Stimulated activated naive CD8-positive, alpha-beta T cell treated with anti-CD3 and anti-CD28 coated beads, Interleukin-15, Interleukin-2, amounts not matched to agents 100 ng/mL and 50 ng/mL, for 24 hours (primary cell): ENCODE measurements around the gene PAGE4.

Experiments used
- H3K27ac Mint-ChIP-seq: one replicate; pipeline ENCODE4 v1.8.0; 2021; ENCODE audit warnings: mild to moderate bottlenecking, mixed read lengths
- H3K27me3 Mint-ChIP-seq: one replicate; pipeline ENCODE4 v1.8.0; 2021; ENCODE audit warnings: mixed read lengths
- H3K36me3 Mint-ChIP-seq: one replicate; pipeline ENCODE4 v1.8.0; 2021; ENCODE audit warnings: low read depth, mixed read lengths
- H3K4me1 Mint-ChIP-seq: one replicate; pipeline ENCODE4 v1.8.0; 2021; ENCODE audit warnings: low read depth, mixed read lengths
- H3K4me3 Mint-ChIP-seq: one replicate; pipeline ENCODE4 v1.8.0; 2021; ENCODE audit warnings: mild to moderate bottlenecking, mixed read lengths
- H3K9me3 Mint-ChIP-seq: one replicate; pipeline ENCODE4 v1.8.0; 2021; ENCODE audit warnings: mixed read lengths

The PAGE4 gene

DNA sequence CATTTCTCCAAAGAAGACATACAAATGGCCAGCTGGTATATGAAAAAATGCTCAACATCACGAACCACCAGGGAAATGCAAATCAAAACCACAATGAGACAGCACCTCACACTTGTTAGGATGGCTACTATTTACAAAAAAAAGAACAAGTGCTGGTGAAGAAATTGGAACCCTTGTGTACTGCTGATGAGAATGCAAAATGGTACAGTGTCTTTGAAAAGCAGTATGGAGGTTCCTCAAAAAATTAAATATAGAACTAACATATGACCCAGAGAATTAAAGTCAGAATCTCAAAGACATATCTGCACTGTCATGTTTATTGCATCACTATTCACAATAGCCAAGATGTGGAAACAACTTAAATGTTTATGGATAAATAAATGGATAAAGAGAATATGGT, 20.9 kb downstream of the PAGE4 start:
- Mint-ChIP-seq H3K9me3 (no peaks in the 10 kb centered on the region), H3K36me3 (no peaks in the 10 kb centered on the region), H3K27ac (no peak overlapping the region), H3K4me1 (no peaks in the 10 kb centered on the region), H3K4me3 (no peak overlapping the region), H3K27me3 (peaks cover 3% of the 10 kb centered on the region)

DNA sequence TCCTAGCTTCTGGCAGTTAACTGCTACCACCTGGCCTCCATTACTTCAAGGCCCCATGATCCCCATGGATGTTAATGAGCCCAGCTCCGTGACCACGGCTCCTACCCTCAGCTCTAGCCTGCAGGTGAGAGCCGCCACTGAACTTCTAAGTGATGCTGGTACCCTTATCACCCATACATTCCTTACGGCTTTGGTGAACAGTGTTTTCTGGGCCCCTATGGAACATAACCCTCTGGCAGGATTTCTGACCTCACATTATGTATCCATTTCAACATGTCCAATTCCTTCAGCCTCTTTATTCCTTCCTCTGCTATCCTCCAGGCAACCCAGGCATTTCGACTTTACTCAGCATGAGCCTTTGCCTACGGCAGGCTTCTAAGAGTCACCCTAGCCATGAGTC, 24.6 kb downstream of the PAGE4 start:
- H3K4me1 Mint-ChIP-seq: no peaks in the 10 kb centered on the region
- H3K4me3 Mint-ChIP-seq: no peak overlapping the region
- no peaks in the 10 kb centered on the region for H3K36me3 Mint-ChIP-seq
- peaks cover 3% of the 10 kb centered on the region for H3K27me3 Mint-ChIP-seq
- H3K27ac Mint-ChIP-seq: no peak overlapping the region
- H3K9me3 Mint-ChIP-seq: no peaks in the 10 kb centered on the region

DNA sequence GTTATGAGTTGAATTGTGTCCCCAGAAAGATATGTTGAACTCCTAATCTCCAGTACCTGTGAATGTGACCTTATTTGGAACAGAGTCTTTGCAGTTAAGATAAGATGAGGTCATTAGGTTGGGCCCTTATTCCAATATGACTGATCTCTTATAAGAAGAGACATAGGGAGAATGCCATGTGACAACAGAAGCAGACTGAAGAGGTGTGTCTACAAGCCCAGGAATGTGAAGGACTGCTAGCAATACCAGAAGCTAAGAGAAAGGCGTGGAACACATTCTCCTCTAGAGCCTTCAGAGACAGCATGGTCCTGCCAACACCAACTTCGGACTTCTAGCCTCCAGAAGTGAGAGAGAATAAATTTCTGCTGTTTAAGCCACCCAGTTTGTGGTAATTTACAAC, 27.7 kb downstream of the PAGE4 start:
- Mint-ChIP-seq H3K9me3 (no peaks in the 10 kb centered on the region), H3K27me3 (peaks cover 3% of the 10 kb centered on the region), H3K27ac (no peak overlapping the region), H3K36me3 (no peaks in the 10 kb centered on the region), H3K4me3 (no peak overlapping the region), H3K4me1 (no peaks in the 10 kb centered on the region)

DNA sequence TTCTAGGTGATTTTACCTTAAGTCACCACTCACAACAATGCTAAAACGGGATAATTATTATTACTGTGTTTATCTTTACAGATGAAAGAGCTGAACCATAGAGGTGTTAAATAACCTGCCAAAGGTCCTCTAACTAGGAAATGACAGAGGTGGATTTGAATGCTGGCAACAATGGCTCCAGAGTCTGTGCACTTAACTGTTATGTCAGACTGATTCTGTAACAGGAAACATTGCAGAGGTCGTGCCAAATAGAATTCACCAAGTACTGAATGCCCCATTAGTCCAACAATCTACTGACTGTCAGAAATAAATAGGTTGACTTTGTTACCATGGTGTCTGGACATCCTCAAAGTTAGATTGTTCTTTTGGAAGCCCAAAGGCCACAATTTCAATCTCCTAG, 29.2 kb downstream of the PAGE4 start:
- H3K36me3 Mint-ChIP-seq: no peaks in the 10 kb centered on the region
- no peaks in the 10 kb centered on the region for H3K9me3 Mint-ChIP-seq
- no peaks in the 10 kb centered on the region for H3K4me1 Mint-ChIP-seq
- H3K27ac Mint-ChIP-seq: no peak overlapping the region
- no peak overlapping the region for H3K4me3 Mint-ChIP-seq
- peaks cover 3% of the 10 kb centered on the region for H3K27me3 Mint-ChIP-seq

DNA sequence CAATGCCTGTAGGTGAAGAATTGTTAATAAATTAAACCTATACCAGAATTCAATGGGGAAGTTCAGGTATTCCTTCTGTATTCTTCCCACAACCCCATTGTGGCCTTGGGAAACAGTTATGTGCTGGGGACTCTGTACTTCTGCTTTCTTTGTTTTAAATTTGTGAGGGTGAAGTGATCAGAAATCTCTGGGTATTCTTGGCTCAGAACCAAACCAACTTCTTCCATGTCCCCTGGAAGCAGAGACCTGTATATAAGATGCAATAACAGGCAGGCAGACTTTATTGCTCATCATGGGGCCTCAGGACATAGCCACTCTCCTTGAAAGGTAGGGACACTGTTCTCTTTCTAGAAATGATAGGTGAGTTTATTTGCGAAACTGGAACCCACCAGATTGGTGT, 30.4 kb downstream of the PAGE4 start:
- no peak overlapping the region for H3K27ac Mint-ChIP-seq
- no peaks in the 10 kb centered on the region for H3K36me3 Mint-ChIP-seq

DNA sequence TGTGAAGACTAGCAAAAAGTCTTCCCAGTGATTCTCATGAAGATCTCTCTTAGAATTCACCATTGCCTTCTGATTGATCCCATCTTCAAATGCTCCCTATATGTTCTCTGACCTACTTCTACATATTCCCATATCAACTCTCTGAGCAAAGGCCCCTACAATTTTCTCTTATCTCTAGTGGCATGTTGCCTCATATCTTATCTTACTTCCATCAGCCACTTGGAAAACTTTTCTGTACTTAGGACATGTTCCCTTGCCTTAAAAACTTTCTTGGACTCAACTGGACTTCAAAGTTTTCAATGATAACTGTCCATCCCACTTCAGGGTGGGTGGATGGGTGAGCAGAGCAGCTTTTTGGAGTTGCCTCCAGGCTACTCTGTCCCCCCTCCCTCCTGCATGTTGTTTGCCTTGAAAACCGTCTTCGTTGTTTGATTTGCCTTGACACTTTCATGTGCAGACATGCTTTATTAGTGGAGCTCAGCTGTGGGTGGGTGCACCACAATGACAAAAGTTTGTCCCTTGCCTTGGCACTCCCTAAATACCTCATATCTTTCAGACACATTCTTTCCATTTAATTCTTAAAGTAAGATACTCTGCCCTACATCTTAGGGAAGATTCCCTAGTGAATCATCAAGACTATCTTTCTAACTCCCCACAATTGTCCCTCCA, 31.9 kb downstream of the PAGE4 start:
- no peaks in the 10 kb centered on the region for H3K9me3 Mint-ChIP-seq

More for the DNA sequence above, 30.4 kb downstream of the PAGE4 start:
- Mint-ChIP-seq H3K4me3 (no peak overlapping the region), H3K4me1 (no peaks in the 10 kb centered on the region), H3K27me3 (peaks cover 3% of the 10 kb centered on the region), H3K9me3 (no peaks in the 10 kb centered on the region)

DNA sequence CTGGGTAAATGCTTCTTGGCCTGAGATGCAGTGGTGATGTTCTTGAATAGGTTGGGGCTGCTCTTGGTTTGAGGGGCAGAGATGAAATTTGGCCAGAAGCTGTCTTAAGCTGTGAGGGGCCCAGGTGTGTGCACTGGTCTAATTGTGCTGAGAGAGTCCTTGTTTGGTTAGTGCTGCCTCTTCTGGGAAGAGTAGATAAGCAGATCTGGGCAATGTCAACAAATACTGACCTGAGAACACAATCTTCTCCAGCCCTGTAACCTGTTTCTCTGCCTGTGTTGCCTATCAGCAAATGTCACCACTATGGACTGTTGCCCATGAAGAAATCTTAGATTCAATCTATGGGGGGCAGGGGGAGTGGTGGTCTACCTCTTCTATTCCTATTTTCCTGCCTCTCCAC, 33.0 kb downstream of the PAGE4 start:
- no peaks in the 10 kb centered on the region for H3K36me3 Mint-ChIP-seq
- H3K27ac Mint-ChIP-seq: no peak overlapping the region
- H3K27me3 Mint-ChIP-seq: peaks cover 3% of the 10 kb centered on the region
- H3K9me3 Mint-ChIP-seq: no peaks in the 10 kb centered on the region
- no peaks in the 10 kb centered on the region for H3K4me1 Mint-ChIP-seq
- no peak overlapping the region for H3K4me3 Mint-ChIP-seq

More for the DNA sequence above, 31.9 kb downstream of the PAGE4 start:
- peaks cover 3% of the 10 kb centered on the region for H3K27me3 Mint-ChIP-seq
- no peaks in the 10 kb centered on the region for H3K36me3 Mint-ChIP-seq
- H3K4me3 Mint-ChIP-seq: no peak overlapping the region
- no peak overlapping the region for H3K27ac Mint-ChIP-seq
- no peaks in the 10 kb centered on the region for H3K4me1 Mint-ChIP-seq

DNA sequence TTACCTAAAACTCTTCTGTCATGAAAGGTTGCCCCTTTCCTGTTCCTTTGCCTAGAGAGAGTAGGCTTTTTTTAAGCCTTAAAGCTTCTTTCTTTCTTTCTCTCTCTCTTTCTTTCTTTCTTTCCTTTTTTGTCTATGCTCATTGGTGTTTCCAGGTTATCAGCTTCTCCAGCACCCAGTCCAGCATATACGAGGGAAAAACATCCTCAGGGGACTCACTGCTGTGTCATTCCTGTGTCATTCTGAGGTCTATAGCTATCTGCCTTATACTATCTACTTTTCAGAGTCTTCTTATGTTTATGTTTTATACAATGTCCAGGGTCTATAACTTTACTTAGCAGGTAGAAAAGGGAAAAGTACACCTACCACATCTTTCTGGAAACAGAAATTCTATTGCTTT, 39.6 kb downstream of the PAGE4 start:
- Mint-ChIP-seq H3K27ac (no peak overlapping the region), H3K36me3 (no peaks in the 10 kb centered on the region), H3K9me3 (no peaks in the 10 kb centered on the region), H3K4me1 (no peaks in the 10 kb centered on the region), H3K27me3 (no peaks in the 10 kb centered on the region), H3K4me3 (no peak overlapping the region)

DNA sequence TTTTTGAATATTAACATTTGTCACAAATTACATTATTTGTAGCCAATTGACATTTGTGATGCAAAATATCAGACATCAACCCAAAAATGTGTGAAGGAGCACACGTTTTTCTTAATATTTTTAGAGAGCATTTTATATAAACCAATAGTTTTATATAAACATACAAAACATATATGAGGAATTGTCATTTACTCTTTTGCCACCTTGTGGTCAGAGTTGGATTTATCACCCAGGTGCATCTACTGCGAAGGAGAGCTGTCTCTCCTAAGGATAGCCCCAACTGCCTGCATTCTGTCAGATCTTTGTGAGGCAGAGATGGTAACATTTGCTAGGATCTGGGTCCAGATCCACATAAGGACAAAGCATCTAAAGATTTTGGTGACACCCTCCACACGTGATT, 47.6 kb downstream of the PAGE4 start:
- peaks cover 18% of the 10 kb centered on the region for H3K4me1 Mint-ChIP-seq
- H3K9me3 Mint-ChIP-seq: no peaks in the 10 kb centered on the region
- no peaks in the 10 kb centered on the region for H3K27me3 Mint-ChIP-seq
- no peak overlapping the region for H3K27ac Mint-ChIP-seq
- H3K4me3 Mint-ChIP-seq: no peak overlapping the region
- H3K36me3 Mint-ChIP-seq: no peaks in the 10 kb centered on the region

DNA sequence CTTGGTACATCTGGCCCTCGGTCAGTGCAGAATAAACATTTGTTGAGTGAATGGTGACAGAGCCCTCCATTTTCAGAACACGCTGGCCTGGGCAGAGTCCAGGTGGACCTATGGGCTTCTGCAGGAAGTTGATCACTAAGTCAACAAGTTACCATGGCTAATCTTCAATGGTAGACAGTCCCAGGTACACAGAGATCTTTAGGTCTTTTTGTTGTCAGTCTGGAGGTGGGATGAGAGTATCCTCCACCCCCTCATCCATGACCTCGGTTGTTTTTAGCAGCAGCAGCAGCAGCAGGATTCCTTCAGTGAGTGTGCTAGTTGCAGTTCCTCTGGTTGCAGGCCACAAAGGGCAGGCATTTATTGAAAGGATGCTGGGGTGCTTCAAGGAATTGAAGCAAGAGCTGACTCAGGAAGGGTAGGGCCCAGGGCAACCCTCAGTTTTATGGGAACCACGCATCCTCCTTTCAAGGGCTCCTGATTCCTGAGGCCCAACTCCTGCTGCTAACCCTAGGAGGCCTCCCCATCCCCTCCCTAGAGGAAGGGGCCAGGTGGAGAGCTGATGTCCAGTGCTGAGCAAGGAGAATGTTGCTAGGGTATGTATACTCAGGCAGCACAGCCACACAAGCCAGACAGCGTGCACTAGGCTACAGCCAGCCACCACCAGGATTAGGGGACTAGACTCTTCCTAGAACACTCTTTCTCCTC, 48.4 kb downstream of the PAGE4 start:
- H3K27me3 Mint-ChIP-seq: no peaks in the 10 kb centered on the region
- H3K27ac Mint-ChIP-seq: no peak overlapping the region

DNA sequence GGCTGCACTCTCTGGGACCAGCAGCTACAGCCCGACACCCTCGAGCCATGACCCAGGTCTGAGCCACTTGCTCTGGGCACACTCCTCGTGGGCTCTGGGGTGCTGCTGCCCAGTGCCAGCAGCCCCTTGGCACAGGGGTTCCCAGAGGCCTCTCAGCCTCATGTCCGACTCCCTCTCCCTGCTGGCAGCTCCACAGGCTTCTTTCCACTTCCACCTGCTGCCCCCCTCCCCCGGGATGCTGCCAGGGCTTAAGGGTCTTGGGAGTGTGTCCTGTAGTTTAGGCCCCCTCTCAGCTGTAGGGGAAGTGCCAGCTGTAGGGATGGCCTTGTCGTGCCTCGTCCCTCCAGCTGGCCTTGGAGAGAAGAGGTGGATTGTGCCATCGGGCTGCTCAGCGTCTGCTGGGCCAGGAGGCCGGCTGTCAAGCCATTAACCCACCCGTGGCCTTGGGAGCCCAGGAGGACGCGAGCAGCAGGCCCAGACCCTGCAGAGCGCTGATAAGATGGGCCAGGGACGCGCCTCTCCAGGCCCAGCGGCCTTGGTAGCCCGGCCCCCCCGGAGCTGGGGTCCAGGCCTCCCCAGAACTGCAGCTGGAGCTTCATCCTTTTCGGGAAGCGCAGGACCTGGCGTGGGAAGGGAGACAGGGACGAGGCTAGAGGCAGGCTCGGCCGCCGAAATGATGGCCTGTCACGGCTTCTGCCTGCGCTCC, 49.2 kb downstream of the PAGE4 start:
- Mint-ChIP-seq H3K36me3 (no peaks in the 10 kb centered on the region), H3K9me3 (no peaks in the 10 kb centered on the region), H3K27ac (peak overlapping the region; percentile 76), H3K4me1 (peaks cover 18% of the 10 kb centered on the region), H3K27me3 (no peaks in the 10 kb centered on the region), H3K4me3 (peak overlapping the region; percentile 78)

More for the DNA sequence above, 48.4 kb downstream of the PAGE4 start:
- no peaks in the 10 kb centered on the region for H3K36me3 Mint-ChIP-seq
- peaks cover 18% of the 10 kb centered on the region for H3K4me1 Mint-ChIP-seq
- no peaks in the 10 kb centered on the region for H3K9me3 Mint-ChIP-seq
- no peak overlapping the region for H3K4me3 Mint-ChIP-seq

DNA sequence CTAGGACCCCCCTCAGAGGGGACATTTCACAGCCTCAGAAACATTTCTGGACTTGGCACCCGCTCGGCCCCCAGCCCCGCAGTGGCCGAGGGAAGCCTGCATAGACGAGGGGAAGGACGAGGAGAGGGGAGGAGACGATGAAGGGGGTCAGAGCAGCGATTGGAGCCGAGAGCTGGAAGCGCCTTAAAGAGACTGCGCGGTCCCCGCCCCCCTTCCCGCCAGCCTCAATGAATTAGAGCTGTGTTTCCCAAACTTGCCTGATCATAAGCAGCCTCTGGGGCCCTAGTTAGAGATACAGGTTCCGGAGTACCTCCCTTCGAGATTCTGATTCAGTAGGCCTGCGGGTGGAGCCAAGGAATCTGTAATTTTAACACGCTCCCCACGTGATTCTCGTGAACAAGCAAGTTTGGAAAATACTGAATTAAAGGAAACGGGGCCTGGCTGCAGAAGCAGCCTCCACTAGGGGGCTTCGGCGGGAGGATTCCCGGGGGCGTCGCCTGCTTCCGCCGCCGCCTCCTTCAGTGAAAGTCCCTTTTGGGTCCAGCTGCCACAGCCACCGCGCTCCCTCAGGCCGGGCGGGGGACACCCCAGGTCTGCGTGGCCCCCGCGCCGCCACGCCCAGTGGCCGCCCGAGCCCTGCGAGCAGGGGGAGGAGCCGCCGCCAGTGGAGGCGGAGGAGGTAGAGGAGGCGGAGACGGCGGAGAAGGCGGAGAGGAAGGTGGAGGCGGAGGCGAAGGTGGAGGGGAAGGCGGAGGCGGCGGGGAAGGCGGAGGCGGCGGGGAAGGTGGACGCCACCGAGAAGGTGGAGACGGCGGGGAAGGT, 49.9 kb downstream of the PAGE4 start, which contains the start of gene USP27X:
USP27X (plus strand) TSS at position 651 of the 822 bp plus-strand sequence. CDS start 824 bp downstream, outside the sequence.
- H3K36me3 Mint-ChIP-seq: no peaks in the 10 kb centered on the region
- H3K27me3 Mint-ChIP-seq: no peaks in the 10 kb centered on the region
- peak within 1 kb of the TSS; percentile 78 for H3K4me3 Mint-ChIP-seq
- H3K27ac Mint-ChIP-seq: peak within 1 kb of the TSS; percentile 76
- no peaks in the 10 kb centered on the region for H3K9me3 Mint-ChIP-seq
- peaks cover 19% of the 10 kb centered on the region for H3K4me1 Mint-ChIP-seq

DNA sequence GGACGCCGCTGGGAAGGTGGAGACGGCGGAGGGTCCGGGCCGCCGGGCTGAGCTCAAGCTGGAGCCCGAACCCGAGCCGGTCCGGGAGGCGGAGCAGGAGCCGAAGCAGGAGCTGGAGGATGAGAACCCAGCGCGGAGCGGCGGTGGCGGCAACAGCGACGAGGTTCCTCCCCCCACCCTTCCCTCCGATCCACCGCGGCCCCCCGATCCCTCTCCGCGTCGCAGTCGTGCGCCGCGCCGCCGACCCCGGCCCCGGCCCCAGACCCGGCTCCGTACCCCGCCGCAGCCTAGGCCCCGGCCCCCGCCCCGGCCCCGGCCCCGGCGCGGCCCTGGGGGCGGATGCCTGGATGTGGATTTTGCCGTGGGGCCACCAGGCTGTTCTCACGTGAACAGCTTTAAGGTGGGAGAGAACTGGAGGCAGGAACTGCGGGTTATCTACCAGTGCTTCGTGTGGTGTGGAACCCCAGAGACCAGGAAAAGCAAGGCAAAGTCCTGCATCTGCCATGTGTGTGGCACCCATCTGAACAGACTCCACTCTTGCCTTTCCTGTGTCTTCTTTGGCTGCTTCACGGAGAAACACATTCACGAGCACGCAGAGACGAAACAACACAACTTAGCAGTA, 50.7 kb downstream of the PAGE4 start:
- Mint-ChIP-seq H3K27me3 (no peaks in the 10 kb centered on the region), H3K9me3 (no peaks in the 10 kb centered on the region), H3K4me1 (peaks cover 23% of the 10 kb centered on the region), H3K4me3 (peak overlapping the region; percentile 78), H3K27ac (peak overlapping the region; percentile 61), H3K36me3 (no peaks in the 10 kb centered on the region)

DNA sequence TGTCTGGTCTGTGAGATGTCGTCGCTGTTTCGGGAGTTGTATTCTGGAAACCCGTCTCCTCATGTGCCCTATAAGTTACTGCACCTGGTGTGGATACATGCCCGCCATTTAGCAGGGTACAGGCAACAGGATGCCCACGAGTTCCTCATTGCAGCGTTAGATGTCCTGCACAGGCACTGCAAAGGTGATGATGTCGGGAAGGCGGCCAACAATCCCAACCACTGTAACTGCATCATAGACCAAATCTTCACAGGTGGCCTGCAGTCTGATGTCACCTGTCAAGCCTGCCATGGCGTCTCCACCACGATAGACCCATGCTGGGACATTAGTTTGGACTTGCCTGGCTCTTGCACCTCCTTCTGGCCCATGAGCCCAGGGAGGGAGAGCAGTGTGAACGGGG, 51.6 kb downstream of the PAGE4 start:
- H3K36me3 Mint-ChIP-seq: no peaks in the 10 kb centered on the region
- peaks cover 23% of the 10 kb centered on the region for H3K4me1 Mint-ChIP-seq
- H3K27ac Mint-ChIP-seq: no peak overlapping the region
- H3K9me3 Mint-ChIP-seq: no peaks in the 10 kb centered on the region
- H3K27me3 Mint-ChIP-seq: no peaks in the 10 kb centered on the region
- peak overlapping the region; percentile 78 for H3K4me3 Mint-ChIP-seq
